OCI-LY1 (cell line): ENCODE measurements around the gene PLPP1.

ENCODE experiments used
- H2AFZ ChIP-seq: fragments of 200-600 bp; sonication (generic), shearing (Covaris generic); 2 replicates; pipeline ENCODE4 v1.6.0; 2014; ENCODE audit warnings: antibody characterized with exemption, mild to moderate bottlenecking, low read length
- H3F3A ChIP-seq: fragments of 200-600 bp; sonication (generic), shearing (Covaris generic); 2 replicates; pipeline ENCODE4 v1.6.0; 2014; ENCODE audit warnings: mild to moderate bottlenecking, antibody characterized with exemption, low read length, moderate library complexity; ENCODE audit not compliant: insufficient read depth
- H3K27ac ChIP-seq: fragments of 200-600 bp; sonication (generic); 2 replicates; pipeline ENCODE4 v1.5.1; 2014; ENCODE audit warnings: low read length, mixed run types, mild to moderate bottlenecking, low read depth; ENCODE audit not compliant: poor library complexity, severe bottlenecking
- H3K27me3 ChIP-seq: fragments of 200-600 bp; sonication (generic); 2 replicates; pipeline ENCODE4 v1.6.0; 2014; ENCODE audit warnings: antibody characterized with exemption, mild to moderate bottlenecking, low read length, moderate library complexity; ENCODE audit not compliant: insufficient read depth
- H3K36me3 ChIP-seq: fragments of 200-600 bp; sonication (generic); 2 replicates; pipeline ENCODE4 v1.6.1; 2014; ENCODE audit warnings: mild to moderate bottlenecking, antibody characterized with exemption, low read length, moderate library complexity, mixed read lengths; ENCODE audit not compliant: insufficient read depth
- H3K4me1 ChIP-seq: fragments of 200-600 bp; sonication (generic); 2 replicates; pipeline ENCODE4 v1.5.1; 2014; ENCODE audit warnings: mild to moderate bottlenecking, low read length, moderate library complexity; ENCODE audit not compliant: insufficient read depth, severe bottlenecking
- H3K4me2 ChIP-seq: fragments of 200-600 bp; sonication (generic), shearing (Covaris generic); 2 replicates; pipeline ENCODE4 v1.6.1; 2014; ENCODE audit warnings: low read length
- H3K4me3 ChIP-seq: fragments of 200-600 bp; sonication (generic); 2 replicates; pipeline ENCODE4 v1.5.1; 2014; ENCODE audit warnings: low read length, low read depth, mild to moderate bottlenecking, mixed read lengths; ENCODE audit not compliant: poor library complexity, severe bottlenecking
- H3K79me2 ChIP-seq: fragments of 200-600 bp; shearing (Covaris generic); 2 replicates; pipeline ENCODE4 v1.6.1; 2016; ENCODE audit warnings: mixed run types, low read length, mixed read lengths; ENCODE audit not compliant: insufficient read depth
- H3K9ac ChIP-seq: fragments of 200-600 bp; sonication (generic), shearing (Covaris generic); 2 replicates; pipeline ENCODE4 v1.6.1; 2014; ENCODE audit warnings: mild to moderate bottlenecking, low read length, mixed read lengths
- H3K9me2 ChIP-seq: fragments of 200-600 bp; sonication (generic), shearing (Covaris generic); 2 replicates; pipeline ENCODE4 v1.6.1; 2014; ENCODE audit warnings: low read depth, mild to moderate bottlenecking, low read length, mixed read lengths
- H3K9me3 ChIP-seq: fragments of 200-600 bp; shearing (Covaris generic); 2 replicates; pipeline ENCODE4 v1.6.1; 2014; ENCODE audit warnings: low read length, mixed read lengths
- H4K20me1 ChIP-seq: fragments of 200-600 bp; sonication (generic), shearing (Covaris generic); 2 replicates; pipeline ENCODE4 v1.6.0; 2016; ENCODE audit warnings: mild to moderate bottlenecking, low read length; ENCODE audit not compliant: insufficient read depth
- EZH2 ChIP-seq: fragments of 200-600 bp; sonication (generic), shearing (Covaris generic); IDR thresholded peaks from 2 replicates; pipeline ENCODE4 v1.8.0; 2017; ENCODE audit warnings: borderline replicate concordance, mixed run types, mild to moderate bottlenecking, antibody characterized with exemption, low read length, moderate library complexity, mixed read lengths
- TF ChIP-seq, protein P1 (sequence below): fragments of 200-600 bp; sonication (generic), shearing (Covaris generic); IDR thresholded peaks from 2 replicates; pipeline ENCODE4 v1.5.1; 2017; ENCODE audit warnings: mild to moderate bottlenecking, antibody characterized with exemption, low read length, moderate library complexity, mixed read lengths

Gene PLPP1

DNA sequence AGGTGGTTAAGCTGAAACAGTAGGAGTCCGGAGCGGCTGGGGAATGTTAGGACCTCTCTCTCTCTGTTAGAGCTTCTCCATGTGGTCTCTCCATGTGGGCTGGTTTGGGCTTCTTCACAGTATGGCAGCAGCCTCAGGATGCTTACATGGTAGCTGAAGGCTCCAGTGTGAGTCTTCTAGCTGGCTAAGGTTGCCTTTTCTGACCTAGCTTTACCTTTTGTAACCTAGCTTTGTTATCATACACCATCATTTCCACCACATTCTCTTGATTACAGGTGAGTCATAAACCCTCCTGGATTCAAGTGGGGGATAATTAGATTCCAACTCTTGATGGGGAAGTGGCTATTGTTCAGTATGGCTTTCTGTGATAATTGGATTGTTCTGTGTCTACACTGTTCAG is 128.5 kb downstream of the PLPP1 start:
- Histone ChIP-seq H2AFZ (no peak overlapping the region), H3K4me1 (no peaks in the 10 kb centered on the region), H3K4me3 (no peak overlapping the region), H3K27me3 (no peaks in the 10 kb centered on the region), H3F3A (no peaks in the 10 kb centered on the region), H3K9ac (no peak overlapping the region), H3K9me3 (no peaks in the 10 kb centered on the region), H3K36me3 (peaks cover 75% of the 10 kb centered on the region), H3K4me2 (no peak overlapping the region), H3K27ac (no peak overlapping the region), H3K79me2 (no peaks in the 10 kb centered on the region), H4K20me1 (no peaks in the 10 kb centered on the region), H3K9me2 (no peaks in the 10 kb centered on the region)
- no peak for TF ChIP-seq EZH2
- TF ChIP-seq, protein P1, sequence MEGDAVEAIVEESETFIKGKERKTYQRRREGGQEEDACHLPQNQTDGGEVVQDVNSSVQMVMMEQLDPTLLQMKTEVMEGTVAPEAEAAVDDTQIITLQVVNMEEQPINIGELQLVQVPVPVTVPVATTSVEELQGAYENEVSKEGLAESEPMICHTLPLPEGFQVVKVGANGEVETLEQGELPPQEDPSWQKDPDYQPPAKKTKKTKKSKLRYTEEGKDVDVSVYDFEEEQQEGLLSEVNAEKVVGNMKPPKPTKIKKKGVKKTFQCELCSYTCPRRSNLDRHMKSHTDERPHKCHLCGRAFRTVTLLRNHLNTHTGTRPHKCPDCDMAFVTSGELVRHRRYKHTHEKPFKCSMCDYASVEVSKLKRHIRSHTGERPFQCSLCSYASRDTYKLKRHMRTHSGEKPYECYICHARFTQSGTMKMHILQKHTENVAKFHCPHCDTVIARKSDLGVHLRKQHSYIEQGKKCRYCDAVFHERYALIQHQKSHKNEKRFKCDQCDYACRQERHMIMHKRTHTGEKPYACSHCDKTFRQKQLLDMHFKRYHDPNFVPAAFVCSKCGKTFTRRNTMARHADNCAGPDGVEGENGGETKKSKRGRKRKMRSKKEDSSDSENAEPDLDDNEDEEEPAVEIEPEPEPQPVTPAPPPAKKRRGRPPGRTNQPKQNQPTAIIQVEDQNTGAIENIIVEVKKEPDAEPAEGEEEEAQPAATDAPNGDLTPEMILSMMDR = no peak

DNA sequence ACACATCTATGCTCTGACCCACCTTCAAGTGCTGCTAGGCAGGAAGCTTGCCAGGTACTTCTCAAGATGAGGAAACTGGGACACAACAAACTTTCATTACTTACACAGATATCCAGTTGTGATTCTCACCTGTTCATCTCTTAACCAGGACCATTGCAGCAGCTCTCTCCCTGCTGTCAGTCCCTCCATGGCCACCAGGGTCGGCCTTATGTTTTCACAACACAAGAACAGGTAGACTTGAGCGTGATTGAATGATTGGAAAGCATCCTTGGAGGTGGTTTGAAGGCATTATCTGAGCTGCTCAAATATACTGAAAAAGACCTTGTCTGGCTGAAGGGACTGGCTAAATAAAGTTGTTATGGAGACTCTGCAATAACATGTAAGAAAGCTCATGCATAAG is 132.6 kb downstream of the PLPP1 start:
- no peaks in the 10 kb centered on the region for H3K4me1 ChIP-seq
- H3K27me3 ChIP-seq = no peaks in the 10 kb centered on the region
- H3K79me2 ChIP-seq = no peaks in the 10 kb centered on the region
- H2AFZ ChIP-seq = no peak overlapping the region
- no peak overlapping the region for H3K4me2 ChIP-seq
- H3K9ac ChIP-seq = no peak overlapping the region
- no peaks in the 10 kb centered on the region for H4K20me1 ChIP-seq
- TF ChIP-seq EZH2 = no peak
- TF ChIP-seq, protein P1 = no peak
- no peaks in the 10 kb centered on the region for H3K9me3 ChIP-seq
- no peaks in the 10 kb centered on the region for H3F3A ChIP-seq
- no peak overlapping the region for H3K27ac ChIP-seq
- no peak overlapping the region for H3K4me3 ChIP-seq
- H3K36me3 ChIP-seq = peaks cover 85% of the 10 kb centered on the region
- no peaks in the 10 kb centered on the region for H3K9me2 ChIP-seq

DNA sequence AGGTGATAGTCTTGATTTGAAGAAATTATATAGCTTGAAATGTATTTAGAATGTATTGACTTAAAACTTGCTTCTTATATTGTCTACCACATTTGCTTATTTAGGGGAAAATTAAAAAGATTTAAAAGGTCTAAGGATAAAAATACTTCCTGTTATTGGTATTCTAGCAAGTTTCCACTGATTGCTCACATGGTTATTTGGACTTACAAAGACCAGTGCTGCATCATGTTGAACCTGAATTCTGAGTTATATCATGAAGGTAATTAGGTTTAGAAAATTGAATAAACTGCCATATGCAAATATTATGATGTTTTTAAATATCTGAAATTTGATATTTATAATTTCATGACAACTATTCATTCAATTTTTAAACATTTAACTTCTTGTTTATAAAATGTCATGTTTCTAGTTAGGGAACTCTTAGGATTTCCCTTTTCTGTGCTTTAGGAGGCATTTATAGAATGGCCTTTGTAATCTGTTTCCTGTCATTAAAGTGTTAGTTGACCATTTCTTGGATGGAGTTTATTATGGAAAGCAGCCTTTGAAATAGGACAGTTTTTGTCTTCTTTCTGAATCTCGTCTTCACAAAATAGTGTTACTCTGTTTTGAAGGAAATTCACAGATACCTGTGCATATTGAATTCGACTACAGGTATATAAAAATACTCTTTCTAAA is 141.1 kb downstream of the PLPP1 start:
- H3K27me3 ChIP-seq = no peaks in the 10 kb centered on the region
- H3K36me3 ChIP-seq = peaks cover 80% of the 10 kb centered on the region
- no peaks in the 10 kb centered on the region for H3K4me1 ChIP-seq
- no peaks in the 10 kb centered on the region for H3K9me2 ChIP-seq
- H3K27ac ChIP-seq = no peak overlapping the region
- no peak overlapping the region for H3K9ac ChIP-seq
- no peak overlapping the region for H2AFZ ChIP-seq
- H3K9me3 ChIP-seq = peaks cover 6% of the 10 kb centered on the region
- no peak overlapping the region for H3K4me3 ChIP-seq
- no peaks in the 10 kb centered on the region for H4K20me1 ChIP-seq
- no peaks in the 10 kb centered on the region for H3F3A ChIP-seq
- no peaks in the 10 kb centered on the region for H3K79me2 ChIP-seq
- TF ChIP-seq, protein P1 = no peak
- TF ChIP-seq EZH2 = no peak
- H3K4me2 ChIP-seq = no peak overlapping the region
